GM19043 (cell line): ENCODE results near the gene CXCL9.
A peak's percentile ranks its signal among the peaks of the same experiment; 100 is the strongest.
"Not testable (repeated sequence)": the region's sequence is repeated elsewhere in the genome, so short reads cannot be mapped to it uniquely, and the experiment has no call there.

Experiments
- ATAC-seq: cut with Tn5 transposase; IDR thresholded peaks from one replicate; pipeline ENCODE4 v1.9.1; 2021; ENCODE audit warnings: low read depth; ENCODE audit not compliant: unreplicated experiment

The CXCL9 gene

GRCh38 chr4:76007089-76007862, at the start of gene CXCL9:
Gene CXCL9, minus strand, starts transcription at chr4:76007509. Its CDS starts 60 bp downstream, at chr4:76007449.
- no peak for ATAC-seq

- ATAC-seq = no peak
These were observed 48.1 kb upstream of the CXCL9 start for GRCh38 chr4:76055421-76055820.

GRCh38 chr4:76055016-76055415, 47.7 kb upstream of the CXCL9 start:
- peak; percentile 96 for ATAC-seq

- no peak for ATAC-seq
These were observed 46.4 kb upstream of the CXCL9 start for GRCh38 chr4:76053730-76054129.

GRCh38 chr4:76050560-76051050, 43.3 kb upstream of the CXCL9 start:
- ATAC-seq = not testable (repeated sequence)

- not testable (repeated sequence) for ATAC-seq
These were observed 42.6 kb upstream of the CXCL9 start for GRCh38 chr4:76049860-76050416.

GRCh38 chr4:76044686-76045085, 37.4 kb upstream of the CXCL9 start:
- not testable (repeated sequence) for ATAC-seq

- not testable (repeated sequence) for ATAC-seq
These were observed 36.0 kb upstream of the CXCL9 start for GRCh38 chr4:76043306-76043705.

GRCh38 chr4:76042241-76042998, 35.1 kb upstream of the CXCL9 start:
- not testable (repeated sequence) for ATAC-seq

GRCh38 chr4:76036855-76037254, 29.5 kb upstream of the CXCL9 start:
- ATAC-seq = no peak

GRCh38 chr4:76035799-76036380, 28.6 kb upstream of the CXCL9 start, which contains the start of gene CXCL11:
Gene CXCL11, minus strand, starts transcription at chr4:76036070. Its CDS starts 83 bp downstream, at chr4:76035987.
- ATAC-seq = no peak

- ATAC-seq = no peak
These were observed 27.8 kb upstream of the CXCL9 start for GRCh38 chr4:76035141-76035540.

- ATAC-seq = no peak
These were observed 22.0 kb upstream of the CXCL9 start for GRCh38 chr4:76029300-76029699.

- no peak for ATAC-seq
These were observed 21.0 kb upstream of the CXCL9 start for GRCh38 chr4:76028350-76028765.

- ATAC-seq = no peak
These were observed 16.8 kb upstream of the CXCL9 start for GRCh38 chr4:76024065-76024464.

- ATAC-seq = no peak
These were observed 16.1 kb upstream of the CXCL9 start, which contains the start of gene CXCL10 for GRCh38 chr4:76023389-76023788. Gene CXCL10, minus strand, starts transcription at chr4:76023497. Its CDS starts 66 bp downstream, at chr4:76023431.

GRCh38 chr4:76022677-76023076, 15.4 kb upstream of the CXCL9 start:
- no peak for ATAC-seq

GRCh38 chr4:76022031-76022430, 14.7 kb upstream of the CXCL9 start:
- ATAC-seq = no peak

GRCh38 chr4:76017056-76017686, 9.9 kb upstream of the CXCL9 start:
- ATAC-seq = no peak

- ATAC-seq = peak; percentile 59
These were observed 9.1 kb upstream of the CXCL9 start for GRCh38 chr4:76016393-76016792.
